Fibroblast of villous mesenchyme (primary cell): Measurements from ENCODE around the gene ASIC3. TPM values are rescaled to one million over a fixed set of nuclear protein-coding genes. Genes with fewer than 3 reads are reported as not detected.

Source experiments
- DNase-seq: peaks from one replicate; pipeline ENCODE4 v3.0.0-alpha.2; 2010; ENCODE audit warnings: low read depth
- H3K4me3 ChIP-seq: 2 replicates; pipeline ENCODE4 v1.5.1; 2011; ENCODE audit warnings: low read depth, mild to moderate bottlenecking, low read length
- total RNA-seq: library from RNA; depleted of rRNA; stranded (reverse); fragments of >200 nt; gene quantifications from 2 replicates; pipeline ENCODE4 v1.2.3, GENCODE V29; 2012
- TF ChIP-seq, protein P1 (sequence below): IDR thresholded peaks from 2 replicates; pipeline ENCODE4 v1.5.1; 2012; ENCODE audit warnings: low read depth, mild to moderate bottlenecking, low read length; ENCODE audit not compliant: insufficient read depth

The ASIC3 gene
- total RNA-seq, 1 donor = under 0.01 TPM

DNA sequence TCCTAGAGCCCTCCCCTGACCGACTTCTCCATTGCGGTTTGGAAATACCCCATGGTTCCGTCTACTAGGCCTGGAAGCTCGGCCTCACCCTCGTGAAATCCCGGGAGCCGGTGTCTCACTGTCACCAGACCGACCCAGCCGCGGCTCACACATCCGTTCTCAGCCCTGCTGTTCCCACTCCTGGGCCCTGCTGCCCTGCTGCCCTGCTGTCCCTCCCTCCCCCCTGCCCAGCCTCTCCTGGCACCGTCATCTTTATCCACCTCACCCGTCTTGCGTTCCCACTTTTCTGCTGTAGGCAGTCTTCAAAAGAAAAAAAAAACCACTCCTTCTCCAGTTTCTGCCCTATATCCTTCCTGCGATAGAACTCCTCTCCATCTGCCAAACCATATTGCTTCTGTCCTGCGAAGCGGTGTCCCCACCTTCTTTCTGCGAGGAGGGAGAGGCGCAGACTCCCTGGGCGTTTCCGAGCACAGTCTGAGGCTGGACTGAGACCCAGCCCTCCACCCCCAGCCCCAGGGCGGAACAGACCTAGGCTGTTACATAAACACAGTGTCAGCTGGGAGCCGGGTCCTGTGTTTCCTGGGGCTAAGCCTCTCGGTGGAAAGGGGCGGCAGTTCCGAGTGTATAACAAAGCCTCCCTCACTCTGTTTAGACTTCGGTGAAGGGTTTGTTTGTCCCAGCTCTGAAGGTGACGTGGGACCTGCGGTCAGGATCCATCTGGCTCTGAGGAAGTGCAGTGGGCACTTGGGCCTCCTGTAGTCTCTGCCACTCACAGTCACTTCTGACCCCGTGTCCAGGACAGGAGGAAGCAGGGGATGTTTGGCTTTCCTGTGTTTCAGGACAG lies 40.7 kb downstream of the ASIC3 start:
- peak overlapping the region; percentile 83 for H3K4me3 ChIP-seq
- peak; percentile 94 for DNase-seq
- TF ChIP-seq, protein P1, sequence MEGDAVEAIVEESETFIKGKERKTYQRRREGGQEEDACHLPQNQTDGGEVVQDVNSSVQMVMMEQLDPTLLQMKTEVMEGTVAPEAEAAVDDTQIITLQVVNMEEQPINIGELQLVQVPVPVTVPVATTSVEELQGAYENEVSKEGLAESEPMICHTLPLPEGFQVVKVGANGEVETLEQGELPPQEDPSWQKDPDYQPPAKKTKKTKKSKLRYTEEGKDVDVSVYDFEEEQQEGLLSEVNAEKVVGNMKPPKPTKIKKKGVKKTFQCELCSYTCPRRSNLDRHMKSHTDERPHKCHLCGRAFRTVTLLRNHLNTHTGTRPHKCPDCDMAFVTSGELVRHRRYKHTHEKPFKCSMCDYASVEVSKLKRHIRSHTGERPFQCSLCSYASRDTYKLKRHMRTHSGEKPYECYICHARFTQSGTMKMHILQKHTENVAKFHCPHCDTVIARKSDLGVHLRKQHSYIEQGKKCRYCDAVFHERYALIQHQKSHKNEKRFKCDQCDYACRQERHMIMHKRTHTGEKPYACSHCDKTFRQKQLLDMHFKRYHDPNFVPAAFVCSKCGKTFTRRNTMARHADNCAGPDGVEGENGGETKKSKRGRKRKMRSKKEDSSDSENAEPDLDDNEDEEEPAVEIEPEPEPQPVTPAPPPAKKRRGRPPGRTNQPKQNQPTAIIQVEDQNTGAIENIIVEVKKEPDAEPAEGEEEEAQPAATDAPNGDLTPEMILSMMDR = no peak

DNA sequence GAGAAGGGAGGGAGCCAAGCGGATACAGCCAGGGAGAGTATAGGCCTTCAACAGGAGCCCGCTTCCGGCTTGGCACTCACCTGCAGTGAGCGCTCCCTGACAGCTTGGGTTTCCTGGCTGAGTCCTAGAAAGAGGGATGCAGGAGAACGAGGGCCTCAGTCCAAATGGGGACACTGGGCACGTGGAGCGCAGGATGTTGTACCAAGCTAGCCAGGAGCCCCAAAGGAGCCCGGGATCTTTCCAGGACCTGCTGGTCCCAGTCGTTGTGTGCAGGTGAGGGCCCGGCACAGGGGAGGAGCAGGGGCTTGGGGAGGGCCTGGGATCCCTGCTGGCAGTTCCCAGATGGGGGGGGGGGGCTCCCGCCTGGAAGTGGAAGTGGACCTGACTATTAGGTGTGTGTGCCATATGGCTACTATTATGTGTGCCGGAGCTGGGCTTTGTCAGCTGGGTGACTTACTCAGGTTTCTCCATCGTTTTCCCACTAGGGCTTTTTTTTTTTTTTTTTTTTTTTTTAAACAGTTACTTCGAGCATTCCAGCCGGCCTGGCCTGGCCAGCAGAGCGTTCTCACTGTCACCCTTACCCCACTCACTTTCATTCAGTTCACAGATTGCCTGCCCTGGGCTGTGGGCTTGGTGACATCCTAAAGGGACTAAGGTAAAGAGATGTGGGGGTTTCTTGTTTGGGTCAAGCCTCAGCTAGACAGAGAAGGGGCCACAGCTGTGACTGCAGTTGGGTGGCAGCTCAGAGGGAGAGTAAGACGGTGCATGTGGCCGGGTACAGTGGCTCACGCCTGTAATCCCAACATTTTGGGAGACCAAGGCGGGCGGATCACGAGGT lies 41.8 kb downstream of the ASIC3 start:
- TF ChIP-seq, protein P1 = no peak
- DNase-seq = peak; percentile 31
- H3K4me3 ChIP-seq = peak overlapping the region; percentile 83

DNA sequence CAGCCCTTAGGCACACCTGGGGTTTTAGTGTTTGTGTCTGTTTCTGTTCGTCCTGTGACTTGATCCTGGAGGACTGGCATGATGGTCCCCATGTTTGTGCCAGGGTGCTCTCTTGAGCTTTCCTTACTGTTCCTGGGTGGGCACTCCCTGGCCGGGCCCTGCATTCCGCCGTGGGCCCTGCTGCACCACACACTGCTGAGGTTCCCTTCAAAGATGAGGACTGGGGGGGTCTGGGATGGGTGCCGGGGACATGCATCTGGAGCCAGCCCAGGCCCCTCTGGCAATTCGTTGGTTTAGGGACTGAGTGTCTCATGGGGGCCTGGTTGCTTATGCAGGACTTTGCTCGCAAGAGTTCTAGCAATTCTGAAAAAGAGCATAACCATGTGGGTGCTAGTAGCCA lies 42.7 kb downstream of the ASIC3 start:
- DNase-seq = no peak
- TF ChIP-seq, protein P1 = no peak

DNA sequence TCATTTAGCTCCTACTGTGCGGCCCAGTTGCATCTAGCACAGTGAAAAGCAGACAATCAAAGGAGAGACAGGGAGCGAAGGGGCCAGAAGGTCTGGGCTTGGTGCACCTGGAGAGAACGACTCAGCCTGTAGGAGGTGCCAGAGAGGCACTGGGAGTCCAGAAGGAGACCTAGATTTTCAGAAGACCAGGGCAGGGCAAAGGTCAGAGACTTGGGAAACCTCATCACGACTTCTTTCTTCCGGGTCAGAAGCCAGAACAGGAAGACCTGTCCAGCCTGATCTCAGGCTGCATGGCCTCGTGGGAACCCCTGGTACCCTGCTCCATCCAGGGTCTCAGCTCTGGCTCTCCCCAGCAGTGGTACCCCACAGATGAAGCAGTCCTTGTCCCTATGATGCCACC lies 43.1 kb downstream of the ASIC3 start:
- TF ChIP-seq, protein P1 = peak; percentile 68
- H3K4me3 ChIP-seq = no peak overlapping the region
- peak; percentile 34 for DNase-seq

More for the DNA sequence above, 42.7 kb downstream of the ASIC3 start:
- no peak overlapping the region for H3K4me3 ChIP-seq

DNA sequence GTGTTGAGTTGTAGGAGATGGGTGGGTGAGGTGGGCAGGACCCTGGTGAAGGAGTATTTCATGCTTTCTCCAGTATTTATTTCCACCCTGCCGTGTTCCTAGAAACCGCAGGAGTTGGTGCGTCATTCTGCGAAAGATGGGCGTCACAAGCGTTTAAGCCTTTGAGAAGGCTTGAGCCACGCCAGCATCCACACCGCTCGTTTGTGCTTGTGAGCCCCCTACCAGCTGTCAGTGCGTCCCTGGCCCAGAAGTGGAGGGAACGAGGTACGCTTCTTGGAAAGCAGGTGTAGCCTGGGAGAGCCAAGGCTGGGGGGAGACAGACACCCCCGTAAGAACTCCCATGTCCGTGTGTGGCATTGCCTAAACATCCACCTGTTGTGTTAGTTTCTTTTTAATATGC lies 43.7 kb downstream of the ASIC3 start:
- H3K4me3 ChIP-seq = no peak overlapping the region
- DNase-seq = no peak
- TF ChIP-seq, protein P1 = no peak

DNA sequence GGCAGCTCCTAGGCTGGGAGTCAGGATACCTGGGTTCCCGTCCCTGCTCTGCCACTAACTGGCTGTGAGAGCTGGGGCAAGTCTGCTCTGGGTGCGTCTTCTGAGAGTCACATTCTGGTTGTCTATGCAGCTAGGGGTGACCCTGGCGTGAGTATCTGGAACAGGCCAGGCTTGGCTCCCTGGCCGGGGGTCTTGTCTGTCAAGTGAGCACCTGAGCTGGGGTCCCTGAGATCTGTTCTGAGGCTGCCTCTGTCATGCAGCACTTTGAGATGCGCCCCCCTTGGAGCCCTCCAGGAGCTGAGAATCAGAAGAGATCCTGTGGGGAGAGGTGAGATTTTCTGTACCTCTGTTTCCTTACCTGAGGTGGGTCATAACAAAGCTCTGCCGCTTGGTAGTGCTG lies 45.4 kb downstream of the ASIC3 start:
- TF ChIP-seq, protein P1 = no peak
- H3K4me3 ChIP-seq = no peak overlapping the region
- no peak for DNase-seq
